ENCODE results near the gene KRT222.

The KRT222 gene

DNA sequence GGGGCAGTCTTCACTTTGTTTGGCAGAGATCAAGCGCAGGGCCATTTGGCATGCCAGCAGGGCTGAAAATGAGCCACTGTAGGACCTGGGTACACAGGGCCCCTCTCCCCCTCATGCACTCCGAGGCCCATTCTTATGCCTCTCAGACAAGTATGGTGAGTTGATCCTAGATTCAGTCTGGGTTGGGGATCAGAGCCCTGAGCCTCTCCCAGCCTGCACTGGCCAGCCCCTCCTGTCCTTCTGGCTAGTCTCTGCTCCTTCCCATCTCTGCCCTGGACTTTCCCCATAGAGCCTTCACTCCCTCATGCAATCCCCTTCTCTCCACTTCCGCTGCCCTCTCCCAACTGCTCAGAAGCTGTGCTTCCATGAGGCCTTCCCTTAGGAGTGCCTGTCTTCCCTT lies 48.4 kb downstream of the KRT222 start:
- no peak overlapping the region for H3K27ac ChIP-seq
- TF ChIP-seq, protein P1, sequence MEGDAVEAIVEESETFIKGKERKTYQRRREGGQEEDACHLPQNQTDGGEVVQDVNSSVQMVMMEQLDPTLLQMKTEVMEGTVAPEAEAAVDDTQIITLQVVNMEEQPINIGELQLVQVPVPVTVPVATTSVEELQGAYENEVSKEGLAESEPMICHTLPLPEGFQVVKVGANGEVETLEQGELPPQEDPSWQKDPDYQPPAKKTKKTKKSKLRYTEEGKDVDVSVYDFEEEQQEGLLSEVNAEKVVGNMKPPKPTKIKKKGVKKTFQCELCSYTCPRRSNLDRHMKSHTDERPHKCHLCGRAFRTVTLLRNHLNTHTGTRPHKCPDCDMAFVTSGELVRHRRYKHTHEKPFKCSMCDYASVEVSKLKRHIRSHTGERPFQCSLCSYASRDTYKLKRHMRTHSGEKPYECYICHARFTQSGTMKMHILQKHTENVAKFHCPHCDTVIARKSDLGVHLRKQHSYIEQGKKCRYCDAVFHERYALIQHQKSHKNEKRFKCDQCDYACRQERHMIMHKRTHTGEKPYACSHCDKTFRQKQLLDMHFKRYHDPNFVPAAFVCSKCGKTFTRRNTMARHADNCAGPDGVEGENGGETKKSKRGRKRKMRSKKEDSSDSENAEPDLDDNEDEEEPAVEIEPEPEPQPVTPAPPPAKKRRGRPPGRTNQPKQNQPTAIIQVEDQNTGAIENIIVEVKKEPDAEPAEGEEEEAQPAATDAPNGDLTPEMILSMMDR (IDR thresholded peaks at IDR 0.05) = no peak
- peaks cover 5 to 6% of the 10 kb centered on the region in 2 experiments for H3K4me1 ChIP-seq (ENCODE audit: control insufficient read depth in 1 of 2, insufficient read depth in 1 of 2, low read depth in 1 of 2, low read length in 1 of 2)

DNA sequence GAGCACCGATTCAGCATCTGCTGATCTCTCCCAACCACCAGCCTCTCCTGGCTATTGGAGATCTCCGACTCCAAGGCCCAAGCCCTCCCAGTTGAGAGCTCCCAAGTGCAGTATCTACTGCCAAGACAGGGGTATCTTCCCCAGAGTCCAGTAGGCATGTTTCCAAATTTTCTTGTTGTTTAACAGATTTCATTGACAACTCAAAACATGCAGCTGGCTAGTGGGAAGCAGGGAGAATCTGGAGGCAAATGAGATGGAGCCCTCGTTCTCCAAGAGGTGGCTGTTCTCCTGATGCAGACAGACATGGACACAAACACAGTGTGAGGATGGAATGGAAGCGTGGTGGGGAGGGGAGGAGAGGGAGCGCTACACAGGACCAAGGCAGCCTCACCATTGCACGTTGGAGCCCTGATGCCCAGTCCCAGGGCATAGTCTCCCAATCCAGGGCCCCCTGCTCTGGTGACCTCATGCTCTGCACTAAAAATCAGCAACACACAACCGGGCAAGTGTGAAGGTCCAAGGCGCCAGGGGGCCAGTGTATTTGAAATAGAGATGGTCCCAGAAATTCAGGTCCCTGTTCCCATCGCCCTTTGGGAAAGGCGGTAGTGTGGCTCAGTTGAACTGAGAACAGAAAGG lies 49.0 kb downstream of the KRT222 start:
- H3K4me3 ChIP-seq (ENCODE audit: low read depth in 1 of 2, low read length in 1 of 2) = no peak overlapping the region
- no peaks in the 10 kb centered on the region for H3K9me3 ChIP-seq
- H3K36me3 ChIP-seq = no peaks in the 10 kb centered on the region
- TF ChIP-seq, protein P1 (IDR thresholded peaks at IDR 0.05) = no peak
- peaks cover 5 to 6% of the 10 kb centered on the region in 2 experiments for H3K4me1 ChIP-seq (ENCODE audit: control insufficient read depth in 1 of 2, insufficient read depth in 1 of 2, low read depth in 1 of 2, low read length in 1 of 2)
- H3K27me3 ChIP-seq = peaks cover 69% of the 10 kb centered on the region
- no peak overlapping the region for H3K27ac ChIP-seq

More for the DNA sequence above, 48.4 kb downstream of the KRT222 start:
- Histone ChIP-seq H3K9me3 (no peaks in the 10 kb centered on the region), H3K4me3 (ENCODE audit: low read depth in 1 of 2, low read length in 1 of 2) (no peak overlapping the region), H3K27me3 (peaks cover 69% of the 10 kb centered on the region), H3K36me3 (no peaks in the 10 kb centered on the region)

DNA sequence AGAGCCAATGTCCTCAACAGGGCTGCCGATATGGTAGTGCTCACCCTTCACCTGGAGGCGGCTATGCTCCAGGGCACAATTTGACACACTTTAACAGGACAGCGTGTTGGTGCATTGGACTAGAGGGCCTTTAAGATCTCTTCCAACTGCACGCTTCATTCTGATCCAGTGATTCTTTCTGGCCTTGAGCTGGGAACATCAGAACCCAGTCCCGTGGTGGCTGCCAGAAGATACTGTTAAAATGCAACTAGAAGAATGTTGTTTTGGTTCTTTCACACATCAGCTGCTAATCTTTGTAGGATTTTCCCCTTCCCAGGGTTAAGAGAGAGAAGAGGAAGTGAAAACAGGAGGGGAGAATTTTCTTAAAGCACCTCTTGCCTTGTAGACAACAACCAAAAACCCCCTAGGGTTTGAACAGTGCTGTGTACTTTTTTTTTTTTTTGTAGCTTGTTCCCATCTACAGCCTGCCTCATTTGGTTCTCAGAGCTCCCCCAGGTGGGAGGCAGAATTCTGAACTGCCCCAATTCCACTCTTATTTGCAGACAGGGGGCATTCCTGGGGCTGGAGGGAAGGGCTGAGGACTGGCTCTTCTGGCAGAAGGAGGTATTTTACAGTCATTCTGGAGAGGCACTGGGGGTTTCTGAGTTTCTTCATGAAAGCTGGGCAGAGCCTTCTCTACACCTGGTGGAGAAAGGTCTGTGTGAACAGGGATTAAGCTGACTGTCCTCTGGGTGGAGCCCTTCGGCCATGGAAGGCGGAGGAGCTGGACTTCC lies 49.7 kb downstream of the KRT222 start:
- TF ChIP-seq, protein P1 (IDR thresholded peaks at IDR 0.05) = no peak
- Histone ChIP-seq H3K36me3 (no peaks in the 10 kb centered on the region), H3K9me3 (no peaks in the 10 kb centered on the region), H3K27ac (no peak overlapping the region), H3K4me1 (ENCODE audit: control insufficient read depth in 1 of 2, insufficient read depth in 1 of 2, low read depth in 1 of 2, low read length in 1 of 2) (peaks cover 5 to 6% of the 10 kb centered on the region in 2 experiments), H3K27me3 (peaks cover 68% of the 10 kb centered on the region), H3K4me3 (ENCODE audit: low read depth in 1 of 2, low read length in 1 of 2) (no peak overlapping the region)

DNA sequence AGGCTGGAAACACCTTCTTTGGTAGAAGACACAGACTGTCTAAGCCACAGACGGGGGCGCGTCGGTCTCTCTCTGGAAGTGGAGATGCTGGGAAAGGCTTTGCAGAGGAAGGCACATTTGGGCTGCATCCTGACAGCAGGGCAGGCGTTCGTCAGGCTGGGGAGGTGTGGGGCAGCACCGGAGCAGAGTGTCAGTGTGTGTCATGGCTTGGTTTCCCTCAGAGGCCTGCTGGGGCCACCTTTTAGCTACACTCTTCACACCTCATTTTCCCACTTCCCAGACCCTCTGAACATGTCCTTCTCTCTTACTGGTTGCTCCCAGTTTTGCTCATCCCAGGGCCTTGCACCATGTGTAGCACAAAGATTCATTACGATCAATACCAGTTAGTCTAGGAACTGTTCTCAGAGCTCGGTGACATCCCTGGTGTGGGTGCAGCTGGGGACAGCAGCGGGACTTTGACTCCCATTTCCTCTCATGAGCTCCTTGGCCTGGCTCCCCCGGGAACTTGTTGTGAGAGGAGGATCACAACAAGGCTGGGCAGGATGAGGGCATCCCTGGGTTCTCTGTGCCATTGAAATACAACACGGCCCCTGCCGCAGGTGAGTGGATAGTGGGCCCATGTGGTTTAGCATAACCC lies 50.4 kb downstream of the KRT222 start:
- no peak overlapping the region for H3K27ac ChIP-seq
- H3K4me3 ChIP-seq (ENCODE audit: low read depth in 1 of 2, low read length in 1 of 2) = no peak overlapping the region
- peaks cover 64% of the 10 kb centered on the region for H3K27me3 ChIP-seq
- no peaks in the 10 kb centered on the region for H3K9me3 ChIP-seq
- no peaks in the 10 kb centered on the region for H3K4me1 ChIP-seq (ENCODE audit: control insufficient read depth in 1 of 2, insufficient read depth in 1 of 2, low read depth in 1 of 2, low read length in 1 of 2)
- TF ChIP-seq, protein P1 (IDR thresholded peaks at IDR 0.05) = no peak
- H3K36me3 ChIP-seq = no peaks in the 10 kb centered on the region

DNA sequence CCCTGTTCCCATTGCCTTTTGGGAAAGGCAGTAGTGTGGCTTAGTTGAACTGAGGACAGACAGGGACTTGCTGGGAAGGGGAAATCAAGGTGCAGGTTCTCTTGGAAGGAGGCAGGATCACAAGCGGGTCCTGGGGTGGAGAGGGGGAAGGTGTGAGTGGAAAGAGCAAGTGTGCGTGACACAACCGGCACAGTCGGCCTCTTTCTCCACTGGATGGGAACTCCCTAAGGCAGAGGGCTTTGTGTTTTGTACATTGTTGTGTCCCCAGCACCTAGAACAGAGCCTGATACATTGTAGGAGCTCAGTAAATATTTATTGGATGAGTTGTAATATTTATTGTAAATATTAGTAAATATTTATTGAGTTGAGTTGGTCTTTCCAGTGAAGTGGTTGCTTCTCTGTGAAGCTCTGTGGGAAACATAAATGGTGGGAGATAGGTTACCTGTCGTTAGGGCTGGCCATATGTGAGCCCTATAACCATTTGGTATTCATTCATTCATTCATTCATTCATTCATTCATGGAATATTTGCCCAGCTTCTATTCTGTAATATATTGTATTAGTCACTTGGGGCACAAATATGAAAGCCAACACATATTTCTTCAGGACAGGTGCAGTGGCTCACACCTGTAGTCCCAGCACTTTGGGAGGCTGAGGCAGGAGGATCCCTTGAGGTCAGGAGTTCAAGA lies 51.4 kb downstream of the KRT222 start:
- no peaks in the 10 kb centered on the region for H3K9me3 ChIP-seq
- H3K27ac ChIP-seq = no peak overlapping the region
- no peaks in the 10 kb centered on the region for H3K4me1 ChIP-seq (ENCODE audit: control insufficient read depth in 1 of 2, insufficient read depth in 1 of 2, low read depth in 1 of 2, low read length in 1 of 2)
- H3K36me3 ChIP-seq = no peaks in the 10 kb centered on the region
- H3K27me3 ChIP-seq = peaks cover 55% of the 10 kb centered on the region
- no peak overlapping the region for H3K4me3 ChIP-seq (ENCODE audit: low read depth in 1 of 2, low read length in 1 of 2)
- TF ChIP-seq, protein P1 (IDR thresholded peaks at IDR 0.05) = no peak
